GM12878 (cell line): ENCODE data around the gene HSBP1.

Experiments
- BMI1 ChIP-seq: fragments of 450-650 bp; IDR thresholded peaks from 2 replicates; pipeline ENCODE4 v1.6.1; 2016; ENCODE audit warnings: mild to moderate bottlenecking, moderate library complexity, borderline replicate concordance
- ESRRA ChIP-seq: IDR thresholded peaks from 2 replicates; pipeline ENCODE4 v1.6.1; 2012; ENCODE audit warnings: mild to moderate bottlenecking, low read length, improper control_type of control experiment
- EZH2 ChIP-seq: IDR thresholded peaks from 2 replicates; pipeline ENCODE4 v1.6.1; 2012; ENCODE audit warnings: low read depth, mild to moderate bottlenecking, control low read depth, inconsistent platforms, low read length, borderline replicate concordance; ENCODE audit not compliant: control insufficient read depth
- NRF1 ChIP-seq: conservative IDR thresholded peaks from 2 replicates; pipeline ENCODE4 v1.6.1; 2011; ENCODE audit warnings: mild to moderate bottlenecking, low read depth, low read length, improper control_type of control experiment
- POLR2AphosphoS5 ChIP-seq: IDR thresholded peaks from 2 replicates; pipeline ENCODE4 v1.6.1; 2011; ENCODE audit warnings: mild to moderate bottlenecking, low read length, inconsistent platforms
- RAD21 ChIP-seq: IDR thresholded peaks from 2 replicates; pipeline ENCODE4 v1.6.1; 2011; ENCODE audit warnings: mild to moderate bottlenecking, low read depth, low read length, moderate library complexity; ENCODE audit not compliant: insufficient read depth
- ZNF384 ChIP-seq: IDR thresholded peaks from 2 replicates; pipeline ENCODE4 v1.6.1; 2012; ENCODE audit warnings: low read depth, mild to moderate bottlenecking, low read length, improper control_type of control experiment, borderline replicate concordance
- TF ChIP-seq, protein P1 (sequence below), 3 experiments: IDR thresholded peaks in 2 of 3; conservative IDR thresholded peaks in 1 of 3; 2 replicates each; pipeline ENCODE4 v1.5.1; 2011; ENCODE audit warnings: low read depth in 3 of 3, low read length in 3 of 3, mild to moderate bottlenecking in 3 of 3, control low read depth in 2 of 3, moderate library complexity in 2 of 3, inconsistent platforms in 1 of 3, mixed read lengths in 1 of 3; ENCODE audit not compliant: control insufficient read depth in 2 of 3, insufficient read depth in 1 of 3; ENCODE audit errors: extremely low read depth in 1 of 3
- TF ChIP-seq, protein P2 (sequence below): IDR thresholded peaks from 2 replicates; pipeline ENCODE4 v1.6.1; 2012; ENCODE audit warnings: mild to moderate bottlenecking, low read depth, low read length
- TF ChIP-seq, protein P3 (sequence below): IDR thresholded peaks from 2 replicates; pipeline ENCODE4 v1.6.1; 2011; ENCODE audit warnings: low read depth, low read length, improper control_type of control experiment, borderline replicate concordance

DNA sequence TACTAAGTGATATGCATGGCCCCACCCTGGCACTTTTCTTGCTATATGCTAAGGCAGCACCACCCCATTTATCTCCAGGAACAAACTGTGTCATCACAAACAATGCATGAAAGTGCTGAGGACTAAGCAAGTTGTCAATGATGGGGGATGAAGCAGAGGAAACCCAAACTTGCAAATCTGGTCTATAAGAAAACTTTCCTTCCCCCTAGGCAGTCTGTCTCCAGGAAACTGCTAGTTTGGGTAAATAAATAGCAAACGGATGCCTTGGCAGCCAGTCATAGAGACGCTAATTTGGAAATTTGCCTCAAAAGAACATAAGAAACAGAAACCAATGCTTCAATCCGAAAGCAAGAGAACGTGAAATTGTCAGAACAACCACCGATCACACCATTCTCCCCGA, 5.6 kb upstream of the HSBP1 start:
- TF ChIP-seq ESRRA, result no peak
- TF ChIP-seq BMI1, result no peak
- no peak for TF ChIP-seq RAD21
- TF ChIP-seq, protein P1, sequence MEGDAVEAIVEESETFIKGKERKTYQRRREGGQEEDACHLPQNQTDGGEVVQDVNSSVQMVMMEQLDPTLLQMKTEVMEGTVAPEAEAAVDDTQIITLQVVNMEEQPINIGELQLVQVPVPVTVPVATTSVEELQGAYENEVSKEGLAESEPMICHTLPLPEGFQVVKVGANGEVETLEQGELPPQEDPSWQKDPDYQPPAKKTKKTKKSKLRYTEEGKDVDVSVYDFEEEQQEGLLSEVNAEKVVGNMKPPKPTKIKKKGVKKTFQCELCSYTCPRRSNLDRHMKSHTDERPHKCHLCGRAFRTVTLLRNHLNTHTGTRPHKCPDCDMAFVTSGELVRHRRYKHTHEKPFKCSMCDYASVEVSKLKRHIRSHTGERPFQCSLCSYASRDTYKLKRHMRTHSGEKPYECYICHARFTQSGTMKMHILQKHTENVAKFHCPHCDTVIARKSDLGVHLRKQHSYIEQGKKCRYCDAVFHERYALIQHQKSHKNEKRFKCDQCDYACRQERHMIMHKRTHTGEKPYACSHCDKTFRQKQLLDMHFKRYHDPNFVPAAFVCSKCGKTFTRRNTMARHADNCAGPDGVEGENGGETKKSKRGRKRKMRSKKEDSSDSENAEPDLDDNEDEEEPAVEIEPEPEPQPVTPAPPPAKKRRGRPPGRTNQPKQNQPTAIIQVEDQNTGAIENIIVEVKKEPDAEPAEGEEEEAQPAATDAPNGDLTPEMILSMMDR (IDR thresholded peaks at IDR 0.05 in 2 of 3, conservative IDR thresholded peaks at IDR 0.05 in 1 of 3; ENCODE audit: control insufficient read depth in 2 of 3, extremely low read depth in 1 of 3, insufficient read depth in 1 of 3, low read depth in 3 of 3, low read length in 3 of 3), result no peak
- TF ChIP-seq, protein P2, sequence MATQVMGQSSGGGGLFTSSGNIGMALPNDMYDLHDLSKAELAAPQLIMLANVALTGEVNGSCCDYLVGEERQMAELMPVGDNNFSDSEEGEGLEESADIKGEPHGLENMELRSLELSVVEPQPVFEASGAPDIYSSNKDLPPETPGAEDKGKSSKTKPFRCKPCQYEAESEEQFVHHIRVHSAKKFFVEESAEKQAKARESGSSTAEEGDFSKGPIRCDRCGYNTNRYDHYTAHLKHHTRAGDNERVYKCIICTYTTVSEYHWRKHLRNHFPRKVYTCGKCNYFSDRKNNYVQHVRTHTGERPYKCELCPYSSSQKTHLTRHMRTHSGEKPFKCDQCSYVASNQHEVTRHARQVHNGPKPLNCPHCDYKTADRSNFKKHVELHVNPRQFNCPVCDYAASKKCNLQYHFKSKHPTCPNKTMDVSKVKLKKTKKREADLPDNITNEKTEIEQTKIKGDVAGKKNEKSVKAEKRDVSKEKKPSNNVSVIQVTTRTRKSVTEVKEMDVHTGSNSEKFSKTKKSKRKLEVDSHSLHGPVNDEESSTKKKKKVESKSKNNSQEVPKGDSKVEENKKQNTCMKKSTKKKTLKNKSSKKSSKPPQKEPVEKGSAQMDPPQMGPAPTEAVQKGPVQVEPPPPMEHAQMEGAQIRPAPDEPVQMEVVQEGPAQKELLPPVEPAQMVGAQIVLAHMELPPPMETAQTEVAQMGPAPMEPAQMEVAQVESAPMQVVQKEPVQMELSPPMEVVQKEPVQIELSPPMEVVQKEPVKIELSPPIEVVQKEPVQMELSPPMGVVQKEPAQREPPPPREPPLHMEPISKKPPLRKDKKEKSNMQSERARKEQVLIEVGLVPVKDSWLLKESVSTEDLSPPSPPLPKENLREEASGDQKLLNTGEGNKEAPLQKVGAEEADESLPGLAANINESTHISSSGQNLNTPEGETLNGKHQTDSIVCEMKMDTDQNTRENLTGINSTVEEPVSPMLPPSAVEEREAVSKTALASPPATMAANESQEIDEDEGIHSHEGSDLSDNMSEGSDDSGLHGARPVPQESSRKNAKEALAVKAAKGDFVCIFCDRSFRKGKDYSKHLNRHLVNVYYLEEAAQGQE, result no peak
- TF ChIP-seq, protein P3, sequence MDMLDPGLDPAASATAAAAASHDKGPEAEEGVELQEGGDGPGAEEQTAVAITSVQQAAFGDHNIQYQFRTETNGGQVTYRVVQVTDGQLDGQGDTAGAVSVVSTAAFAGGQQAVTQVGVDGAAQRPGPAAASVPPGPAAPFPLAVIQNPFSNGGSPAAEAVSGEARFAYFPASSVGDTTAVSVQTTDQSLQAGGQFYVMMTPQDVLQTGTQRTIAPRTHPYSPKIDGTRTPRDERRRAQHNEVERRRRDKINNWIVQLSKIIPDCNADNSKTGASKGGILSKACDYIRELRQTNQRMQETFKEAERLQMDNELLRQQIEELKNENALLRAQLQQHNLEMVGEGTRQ, result no peak
- no peak for TF ChIP-seq EZH2
- TF ChIP-seq POLR2AphosphoS5, result no peak
- no peak for TF ChIP-seq NRF1
- no peak for TF ChIP-seq ZNF384
